NCI-H187 (cell line): ENCODE data around the gene ACAN.

Experiments used
- DNase-seq, 2 experiments: peaks; one replicate each; lab custom pipeline; 2025; lab: John Stamatoyannopoulos, UW

Gene ACAN

DNA sequence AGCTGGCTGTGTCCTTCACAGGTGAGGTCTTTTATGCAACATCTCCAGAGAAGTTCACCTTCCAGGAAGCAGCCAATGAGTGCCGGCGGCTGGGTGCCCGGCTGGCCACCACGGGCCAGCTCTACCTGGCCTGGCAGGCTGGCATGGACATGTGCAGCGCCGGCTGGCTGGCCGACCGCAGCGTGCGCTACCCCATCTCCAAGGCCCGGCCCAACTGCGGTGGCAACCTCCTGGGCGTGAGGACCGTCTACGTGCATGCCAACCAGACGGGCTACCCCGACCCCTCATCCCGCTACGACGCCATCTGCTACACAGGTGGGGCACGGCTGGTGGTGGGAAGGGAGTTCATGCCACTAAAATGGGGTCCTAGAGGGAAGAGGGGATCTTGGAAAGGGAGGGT, 40.1 kb downstream of the ACAN start:
- no peak for DNase-seq

DNA sequence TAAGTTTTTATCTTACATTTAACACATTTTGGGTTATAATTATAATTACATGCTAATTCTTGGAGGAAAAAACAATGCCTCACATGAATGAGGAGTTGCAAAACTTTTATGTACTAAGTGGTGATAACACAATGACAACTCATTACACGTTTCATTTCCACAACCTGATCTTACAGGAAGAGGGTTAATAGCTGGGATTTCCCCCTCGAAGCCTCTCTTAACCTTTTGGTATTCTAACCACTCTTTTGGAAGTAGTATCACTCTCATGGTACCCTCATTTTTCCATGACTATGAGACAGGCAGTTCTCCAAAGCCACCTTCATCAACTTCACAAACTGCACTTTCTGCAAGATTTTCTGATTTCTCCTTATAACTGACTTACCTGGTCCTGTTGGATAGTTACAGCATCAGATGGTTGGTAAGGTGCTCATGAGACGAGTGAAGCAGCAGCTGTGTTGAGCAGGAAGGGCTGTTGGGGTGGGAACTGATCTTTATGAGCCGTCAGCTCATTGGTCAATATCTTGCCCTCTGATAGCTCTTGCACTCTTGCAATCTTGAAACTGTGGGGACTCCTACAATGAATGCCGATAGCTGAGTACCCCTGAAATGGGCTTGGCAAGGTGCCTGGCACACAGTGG, 41.6 kb downstream of the ACAN start:
- no peak for DNase-seq

DNA sequence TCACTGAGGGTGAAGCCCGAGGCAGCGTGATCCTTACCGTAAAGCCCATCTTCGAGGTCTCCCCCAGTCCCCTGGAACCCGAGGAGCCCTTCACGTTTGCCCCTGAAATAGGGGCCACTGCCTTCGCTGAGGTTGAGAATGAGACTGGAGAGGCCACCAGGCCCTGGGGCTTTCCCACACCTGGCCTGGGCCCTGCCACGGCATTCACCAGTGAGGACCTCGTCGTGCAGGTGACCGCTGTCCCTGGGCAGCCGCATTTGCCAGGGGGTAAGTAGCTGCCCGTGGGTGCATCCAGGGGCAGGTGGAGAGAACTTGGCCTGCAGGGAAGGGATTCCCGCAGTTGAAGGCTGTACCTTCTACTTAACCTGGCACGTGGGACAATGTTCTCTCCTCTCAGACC, 42.4 kb downstream of the ACAN start:
- no peak for DNase-seq

DNA sequence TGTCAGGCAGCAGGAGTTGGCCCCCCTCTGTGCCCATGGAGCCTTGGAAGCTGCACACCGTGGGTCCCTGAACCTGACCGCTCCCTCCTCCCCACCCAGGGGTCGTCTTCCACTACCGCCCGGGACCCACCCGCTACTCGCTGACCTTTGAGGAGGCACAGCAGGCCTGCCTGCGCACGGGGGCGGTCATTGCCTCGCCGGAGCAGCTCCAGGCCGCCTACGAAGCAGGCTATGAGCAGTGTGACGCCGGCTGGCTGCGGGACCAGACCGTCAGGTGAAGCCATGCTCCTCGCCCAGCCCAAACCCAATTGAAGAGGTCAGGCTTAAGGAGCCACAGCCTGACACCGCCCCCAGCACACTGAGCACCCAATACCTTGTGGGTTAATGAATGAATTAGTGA, 43.9 kb downstream of the ACAN start:
- no peak for DNase-seq

DNA sequence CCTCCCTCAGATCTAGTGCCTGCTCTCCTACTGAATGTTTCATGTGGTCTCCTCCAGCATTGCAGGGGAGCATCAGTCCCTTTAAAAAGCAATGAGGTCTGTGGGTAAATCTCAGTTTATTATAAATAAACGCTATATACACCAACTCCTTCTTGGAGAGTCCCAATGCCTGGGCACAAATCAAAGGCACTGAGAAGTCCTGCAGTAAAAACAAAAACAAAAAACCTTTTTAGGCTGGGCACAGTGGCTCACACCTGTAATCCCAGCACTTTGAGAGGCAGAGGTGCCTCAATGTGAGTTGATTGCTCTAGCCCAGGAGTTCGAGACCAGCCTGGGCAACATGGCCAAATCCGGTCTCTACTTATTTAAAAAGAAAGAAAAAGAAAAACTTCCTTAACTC, 45.0 kb downstream of the ACAN start:
- no peak for DNase-seq

DNA sequence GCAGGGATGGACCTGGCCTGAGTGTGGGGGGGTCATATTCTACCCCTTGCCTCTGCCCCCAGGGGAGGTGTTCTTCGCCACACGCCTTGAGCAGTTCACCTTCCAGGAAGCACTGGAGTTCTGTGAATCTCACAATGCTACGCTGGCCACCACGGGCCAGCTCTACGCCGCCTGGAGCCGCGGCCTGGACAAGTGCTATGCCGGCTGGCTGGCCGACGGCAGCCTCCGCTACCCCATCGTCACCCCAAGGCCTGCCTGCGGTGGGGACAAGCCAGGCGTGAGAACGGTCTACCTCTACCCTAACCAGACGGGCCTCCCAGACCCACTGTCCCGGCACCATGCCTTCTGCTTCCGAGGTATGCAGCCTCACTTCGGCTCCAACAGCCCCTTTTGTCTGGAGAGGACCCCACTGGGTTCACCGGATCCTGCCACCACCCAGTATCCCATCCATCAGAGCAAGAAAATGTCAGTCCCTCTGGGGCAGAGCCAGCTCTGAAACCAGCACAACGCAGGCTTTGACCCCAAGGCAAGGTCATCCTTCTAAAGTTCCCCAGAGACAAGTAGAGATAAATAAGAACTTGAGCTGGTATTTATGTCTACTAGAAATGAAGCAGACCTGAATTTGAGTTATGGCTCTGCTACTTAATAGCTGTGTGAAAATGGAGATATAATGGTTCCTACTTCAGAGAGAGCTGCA, 46.3 kb downstream of the ACAN start:
- no peak for DNase-seq

DNA sequence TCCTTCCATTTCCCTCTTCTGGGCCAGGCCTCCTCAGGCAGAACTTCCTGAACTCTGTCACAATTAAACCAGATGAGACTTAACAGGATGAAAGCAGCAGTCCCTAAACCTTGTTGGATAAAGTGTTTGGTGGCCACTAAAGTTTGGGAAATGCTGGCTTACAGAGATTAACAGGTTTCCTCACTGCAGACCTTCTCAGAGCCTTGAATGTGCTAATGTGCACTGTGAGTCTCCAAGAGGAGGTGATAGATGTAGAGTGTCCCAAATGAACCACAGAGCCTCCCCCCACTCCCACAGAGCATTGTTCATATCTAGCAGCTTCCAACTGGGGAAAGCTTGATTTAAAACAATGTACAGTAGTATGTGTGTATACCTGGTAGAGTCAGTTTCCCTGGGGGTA, 49.2 kb downstream of the ACAN start:
- no peak for DNase-seq

DNA sequence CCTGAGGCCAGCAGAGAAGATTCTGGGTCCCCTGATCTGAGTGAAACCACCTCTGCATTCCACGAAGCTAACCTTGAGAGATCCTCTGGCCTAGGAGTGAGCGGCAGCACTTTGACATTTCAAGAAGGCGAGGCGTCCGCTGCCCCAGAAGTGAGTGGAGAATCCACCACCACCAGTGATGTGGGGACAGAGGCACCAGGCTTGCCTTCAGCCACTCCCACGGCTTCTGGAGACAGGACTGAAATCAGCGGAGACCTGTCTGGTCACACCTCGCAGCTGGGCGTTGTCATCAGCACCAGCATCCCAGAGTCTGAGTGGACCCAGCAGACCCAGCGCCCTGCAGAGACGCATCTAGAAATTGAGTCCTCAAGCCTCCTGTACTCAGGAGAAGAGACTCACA, 55.7 kb downstream of the ACAN start:
- no peak for DNase-seq

DNA sequence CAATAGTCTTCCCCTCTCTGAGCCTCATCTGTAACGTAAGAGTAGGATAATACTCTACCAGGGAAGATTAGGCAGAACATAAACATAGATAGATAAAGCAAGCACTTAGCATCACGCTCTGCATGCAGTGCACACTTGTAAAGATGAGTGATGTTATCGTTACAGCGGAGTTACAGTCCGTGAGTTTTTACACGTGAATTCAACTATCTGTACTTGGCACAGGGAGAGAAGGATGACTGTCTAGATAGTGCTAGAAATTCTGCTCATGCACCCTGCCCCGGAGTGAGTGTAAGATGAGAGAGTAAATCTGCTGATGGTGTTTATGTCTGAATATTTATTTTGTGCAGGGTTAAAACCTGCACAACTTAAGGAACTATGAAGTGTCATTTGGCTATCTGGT, 56.3 kb downstream of the ACAN start:
- DNase-seq, result no peak

DNA sequence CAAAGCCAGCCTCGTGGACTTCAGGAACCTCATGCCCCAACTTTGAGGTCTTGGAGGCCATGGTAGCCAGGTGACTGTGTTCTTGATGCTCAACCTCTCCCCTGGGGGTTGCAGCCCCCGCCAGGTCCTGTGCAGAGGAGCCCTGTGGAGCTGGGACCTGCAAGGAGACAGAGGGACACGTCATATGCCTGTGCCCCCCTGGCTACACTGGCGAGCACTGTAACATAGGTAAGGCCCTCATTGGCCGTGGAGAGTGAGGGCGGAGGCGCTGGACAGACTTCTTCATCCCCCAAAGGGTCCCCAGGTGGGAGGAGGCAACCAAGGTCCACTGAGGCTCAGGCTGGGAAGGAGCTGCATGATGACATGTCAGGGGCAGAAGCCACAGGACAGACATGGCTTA, 57.0 kb downstream of the ACAN start:
- DNase-seq, result no peak

DNA sequence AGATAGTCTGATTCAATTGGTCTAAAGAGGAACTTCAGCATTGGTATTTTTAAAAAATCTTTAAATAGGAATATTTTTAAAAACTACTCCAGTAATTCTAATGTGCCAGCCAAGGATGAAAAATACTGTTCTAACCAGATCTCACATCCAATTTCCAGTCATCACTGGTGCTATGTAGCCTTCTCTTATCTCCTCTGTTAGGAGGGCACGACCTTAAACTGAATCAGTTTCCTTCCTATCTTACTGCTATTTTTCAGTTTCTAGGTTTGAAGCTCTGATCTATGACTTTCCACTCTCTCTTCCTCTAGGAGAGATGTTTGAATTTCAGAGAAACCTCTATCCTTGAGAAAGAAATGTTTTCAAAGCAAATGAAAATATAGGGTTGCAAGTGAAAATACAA, 60.2 kb downstream of the ACAN start:
- DNase-seq, result no peak

DNA sequence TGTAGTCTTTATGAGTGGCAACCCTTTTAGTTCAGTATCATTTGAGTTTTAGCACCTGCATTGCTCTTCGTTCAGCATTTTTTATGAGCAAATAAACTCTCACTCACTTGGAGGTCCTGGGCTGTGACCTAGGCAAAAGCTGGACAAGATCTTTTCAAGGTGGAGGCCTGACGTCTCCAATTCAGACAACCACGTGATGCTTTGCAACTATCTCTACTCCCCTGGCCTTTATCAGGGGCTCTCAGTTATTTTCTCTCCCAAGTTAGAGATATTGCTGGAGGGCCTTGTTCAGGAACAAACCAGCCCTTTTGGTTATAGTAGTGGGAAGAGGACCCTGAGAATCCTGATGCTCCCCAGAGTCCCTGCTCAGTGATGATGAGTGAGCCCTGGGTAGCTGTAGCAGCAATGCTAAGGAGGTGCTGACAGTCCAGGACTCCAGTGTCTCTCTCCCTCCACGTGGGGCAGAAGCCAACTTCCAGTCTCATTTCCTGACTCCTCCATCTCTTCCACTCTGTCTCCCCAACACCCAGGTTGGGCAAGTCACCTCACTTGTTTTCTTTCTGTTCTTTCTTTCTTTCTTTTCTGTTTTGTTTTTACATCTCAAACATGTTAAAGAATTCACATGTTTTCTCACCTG, 61.7 kb downstream of the ACAN start:
- DNase-seq, result no peak

DNA sequence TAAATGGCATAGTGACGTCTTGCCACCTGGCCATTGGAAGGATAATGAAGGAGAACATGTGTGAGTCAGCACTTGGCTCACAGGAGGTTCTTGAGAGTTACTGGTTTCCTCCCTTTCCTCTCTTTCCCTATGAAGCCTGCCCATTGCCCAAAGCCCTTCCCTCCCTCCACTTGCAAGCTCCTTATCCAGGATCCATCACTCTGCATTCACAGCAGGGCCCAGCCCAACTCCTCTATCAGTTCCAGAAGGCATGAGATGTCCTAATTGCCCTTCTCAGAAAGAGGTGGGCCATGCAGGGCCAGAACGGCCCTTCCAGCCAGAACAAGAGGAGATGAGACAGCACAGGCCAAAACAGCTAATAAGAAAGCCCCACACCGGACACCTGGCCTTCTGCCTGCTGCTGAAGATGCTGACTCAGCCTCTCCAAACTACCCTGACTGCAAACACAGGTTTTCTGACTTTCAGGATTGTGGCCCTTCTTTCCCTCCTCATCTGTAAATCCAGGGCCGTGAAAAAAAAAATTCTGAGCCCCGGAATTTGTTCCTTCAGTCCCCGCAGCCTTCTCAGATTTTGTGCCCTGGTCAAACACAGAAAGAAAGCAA, 62.4 kb downstream of the ACAN start:
- DNase-seq, result no peak

DNA sequence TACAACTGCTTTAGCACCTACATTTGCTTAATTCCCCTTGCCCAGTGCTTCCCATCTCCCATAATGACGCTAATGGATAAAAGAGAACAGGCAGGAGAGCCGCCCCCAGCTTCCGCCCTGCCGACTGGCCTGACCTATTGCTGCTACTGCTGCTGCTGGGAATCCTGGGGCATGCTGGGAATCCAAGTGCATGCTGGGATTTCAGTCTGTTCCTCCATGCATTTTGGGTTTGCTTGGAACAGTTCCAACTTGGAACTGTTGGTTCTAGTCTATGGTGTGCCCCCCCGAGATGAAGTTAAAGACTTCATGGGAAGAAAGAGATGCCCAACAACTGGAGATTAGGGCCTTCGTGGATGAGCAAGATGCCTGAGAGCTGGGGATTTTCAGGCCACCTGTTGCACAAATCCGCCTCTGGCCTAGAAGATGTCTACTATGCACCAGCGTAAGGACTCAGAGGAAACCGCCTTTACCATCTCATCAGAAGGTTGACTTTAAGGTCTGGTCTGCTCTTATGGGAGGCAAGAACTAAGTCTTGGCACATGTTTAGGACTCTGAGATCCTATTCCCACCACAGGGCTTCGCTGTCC, 63.2 kb downstream of the ACAN start:
- DNase-seq, result no peak

DNA sequence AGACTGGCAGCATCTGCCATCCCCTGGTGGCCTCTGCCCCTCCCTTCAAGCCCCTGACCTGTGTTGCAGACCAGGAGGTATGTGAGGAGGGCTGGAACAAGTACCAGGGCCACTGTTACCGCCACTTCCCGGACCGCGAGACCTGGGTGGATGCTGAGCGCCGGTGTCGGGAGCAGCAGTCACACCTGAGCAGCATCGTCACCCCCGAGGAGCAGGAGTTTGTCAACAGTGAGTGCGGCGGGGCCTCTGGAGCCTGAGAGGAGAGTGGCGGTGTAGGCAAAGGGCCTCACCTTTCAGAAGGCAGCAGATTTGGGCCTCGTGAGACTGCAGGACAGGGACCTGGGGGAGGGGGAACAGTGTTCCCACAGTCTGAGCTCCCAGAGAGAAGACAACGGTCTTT, 68.1 kb downstream of the ACAN start:
- no peak for DNase-seq

DNA sequence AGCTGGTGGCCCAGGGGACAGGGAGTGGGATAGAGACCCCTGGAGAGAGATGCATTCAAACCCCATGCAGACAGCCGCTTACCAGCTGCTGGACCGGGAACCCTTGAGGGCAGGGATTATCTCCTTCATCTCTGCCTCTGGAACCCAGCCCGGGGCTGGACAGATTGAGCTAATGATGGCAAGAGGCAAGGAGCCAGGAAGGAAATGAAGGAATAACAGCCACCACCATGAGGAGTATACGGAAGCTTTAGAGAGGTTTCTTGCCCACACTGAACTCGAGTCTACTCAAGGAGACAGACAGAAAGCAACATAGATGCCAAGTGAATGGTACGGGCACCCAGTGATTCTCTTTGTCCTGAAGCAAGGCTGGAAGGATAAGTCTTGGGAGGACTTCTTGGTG, 68.9 kb downstream of the ACAN start:
- DNase-seq, result no peak

DNA sequence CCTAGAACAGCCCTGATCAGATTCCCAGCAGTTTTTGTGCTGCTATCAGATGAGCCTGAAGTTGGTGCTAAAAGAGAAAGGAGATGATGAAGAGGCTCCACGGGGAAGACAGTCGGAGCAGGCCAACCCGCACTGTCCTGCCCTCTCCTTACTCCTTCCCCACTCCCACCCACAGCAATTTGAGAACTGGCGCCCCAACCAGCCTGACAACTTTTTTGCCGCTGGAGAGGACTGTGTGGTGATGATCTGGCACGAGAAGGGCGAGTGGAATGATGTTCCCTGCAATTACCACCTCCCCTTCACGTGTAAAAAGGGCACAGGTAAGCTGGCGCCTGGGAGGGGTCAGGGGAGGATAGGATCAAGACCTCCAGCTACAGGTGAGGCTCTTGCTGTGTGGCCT, 69.5 kb downstream of the ACAN start:
- DNase-seq, result no peak

DNA sequence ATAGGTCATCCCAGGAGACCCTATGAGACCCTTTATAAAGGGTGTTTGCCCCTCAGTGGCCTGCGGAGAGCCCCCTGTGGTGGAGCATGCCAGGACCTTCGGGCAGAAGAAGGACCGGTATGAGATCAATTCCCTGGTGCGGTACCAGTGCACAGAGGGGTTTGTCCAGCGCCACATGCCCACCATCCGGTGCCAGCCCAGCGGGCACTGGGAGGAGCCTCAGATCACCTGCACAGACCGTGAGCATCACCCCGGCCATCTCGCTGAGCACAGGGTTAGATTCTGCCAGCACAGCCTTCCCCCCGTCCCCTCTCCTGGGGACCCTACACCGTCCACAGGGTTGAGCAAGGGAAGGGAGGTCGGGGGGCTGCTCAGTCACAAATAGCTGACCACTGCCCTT, 70.5 kb downstream of the ACAN start:
- no peak for DNase-seq

DNA sequence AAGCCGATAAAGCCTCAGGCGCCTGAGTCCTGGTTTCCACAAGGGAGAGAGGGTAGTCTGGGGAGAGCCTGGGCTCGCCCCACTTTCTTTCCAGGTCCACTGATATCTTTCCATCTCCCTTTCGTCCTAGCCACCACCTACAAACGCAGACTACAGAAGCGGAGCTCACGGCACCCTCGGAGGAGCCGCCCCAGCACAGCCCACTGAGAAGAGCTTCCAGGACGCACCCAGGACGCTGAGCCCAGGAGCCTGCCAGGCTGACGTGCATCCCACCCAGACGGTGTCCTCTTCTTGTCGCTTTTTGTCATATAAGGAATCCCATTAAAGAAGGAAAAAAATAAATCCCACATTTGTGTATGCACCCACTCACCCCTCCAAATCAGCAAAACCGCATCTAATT, 71.0 kb downstream of the ACAN start:
- DNase-seq, result no peak

DNA sequence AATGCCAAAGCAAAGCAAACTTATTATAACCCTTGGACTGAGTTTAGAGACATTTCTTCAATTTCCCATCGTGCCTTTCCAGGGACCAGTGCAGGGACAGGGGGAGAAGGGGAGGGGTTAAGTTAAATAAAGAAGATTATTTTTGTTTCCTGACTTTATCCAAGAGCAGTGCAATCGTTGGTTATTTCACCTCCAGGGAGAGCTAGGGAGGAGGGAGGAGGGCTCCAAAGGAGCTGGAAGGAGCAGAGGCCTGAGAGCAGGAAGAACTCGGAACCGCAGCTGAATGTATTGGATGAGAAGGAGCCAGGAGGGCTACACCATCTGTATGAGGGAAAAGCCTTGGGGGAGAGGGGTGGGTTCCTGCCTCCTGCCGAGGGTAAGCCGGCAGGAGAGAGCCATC, 71.4 kb downstream of the ACAN start:
- DNase-seq, result no peak

DNA sequence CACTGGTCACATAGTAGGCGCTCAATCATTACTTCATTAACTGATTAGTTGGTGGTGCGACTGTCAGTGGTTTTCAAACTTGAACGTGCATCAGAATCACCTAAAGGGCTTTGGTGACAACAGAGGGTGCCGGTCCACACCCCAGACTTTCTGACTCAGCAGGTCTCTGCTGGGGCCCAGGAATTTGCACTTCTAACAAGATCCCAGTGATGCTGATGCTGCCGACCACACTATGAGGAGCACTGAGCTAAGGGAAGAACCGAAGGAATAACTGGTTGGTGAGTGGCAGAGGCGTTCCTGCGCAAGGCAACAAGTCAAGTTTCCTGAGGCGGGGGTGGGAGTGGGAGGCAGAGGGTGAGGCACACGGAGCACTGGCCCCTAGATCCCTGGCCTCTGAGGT, 73.3 kb downstream of the ACAN start:
- DNase-seq, result no peak

DNA sequence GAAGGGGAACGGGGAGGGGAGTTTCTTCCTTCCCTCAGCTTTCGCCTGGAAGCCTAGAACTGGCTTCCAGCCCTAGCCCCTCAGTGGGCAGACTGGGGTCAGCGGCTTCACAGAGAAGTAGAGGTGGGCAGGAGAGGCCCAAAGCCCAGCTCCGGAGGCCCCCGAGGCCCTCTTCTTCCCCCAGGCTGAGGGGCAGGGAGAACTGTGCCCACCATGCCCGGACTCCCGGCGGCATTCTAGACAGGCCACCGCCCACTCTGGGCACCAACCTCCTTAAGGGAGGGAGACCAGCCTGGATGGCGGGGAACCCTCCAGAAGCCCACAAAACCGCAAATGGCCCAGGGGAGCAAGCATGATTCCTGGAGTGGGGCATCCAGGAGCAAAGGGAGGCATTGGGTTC, 74.2 kb downstream of the ACAN start:
- DNase-seq, result no peak

DNA sequence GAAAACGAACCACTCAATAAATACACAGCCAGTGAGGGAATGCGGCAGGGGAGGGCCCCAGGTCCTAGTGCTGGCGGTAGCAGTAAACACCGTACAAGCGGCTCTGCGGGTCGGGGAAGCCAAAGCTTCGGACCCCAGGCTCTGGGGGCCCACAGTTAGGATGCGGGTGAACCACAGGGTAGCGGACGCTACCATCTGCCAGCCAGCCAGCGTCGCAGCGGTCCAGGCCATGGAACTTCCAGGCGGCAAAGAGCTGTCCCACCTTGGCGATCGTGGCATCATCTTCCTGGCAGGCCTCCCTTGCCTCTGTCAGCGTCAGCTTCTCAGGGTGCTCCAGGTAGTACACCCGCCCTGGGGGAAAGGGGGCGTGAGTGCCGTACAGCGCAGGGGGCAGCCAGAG, 74.7 kb downstream of the ACAN start:
- no peak for DNase-seq
